ENCODE results near the gene MYL7. TPM values are rescaled to one million over a fixed set of nuclear protein-coding genes. Genes with fewer than 3 reads are reported as not detected.

Gene MYL7
- total and polyA plus RNA-seq, 9 of the 15 experiments (the other 6 are each of a cell fraction or from before 2014, with no cell fraction given), result not detected

DNA sequence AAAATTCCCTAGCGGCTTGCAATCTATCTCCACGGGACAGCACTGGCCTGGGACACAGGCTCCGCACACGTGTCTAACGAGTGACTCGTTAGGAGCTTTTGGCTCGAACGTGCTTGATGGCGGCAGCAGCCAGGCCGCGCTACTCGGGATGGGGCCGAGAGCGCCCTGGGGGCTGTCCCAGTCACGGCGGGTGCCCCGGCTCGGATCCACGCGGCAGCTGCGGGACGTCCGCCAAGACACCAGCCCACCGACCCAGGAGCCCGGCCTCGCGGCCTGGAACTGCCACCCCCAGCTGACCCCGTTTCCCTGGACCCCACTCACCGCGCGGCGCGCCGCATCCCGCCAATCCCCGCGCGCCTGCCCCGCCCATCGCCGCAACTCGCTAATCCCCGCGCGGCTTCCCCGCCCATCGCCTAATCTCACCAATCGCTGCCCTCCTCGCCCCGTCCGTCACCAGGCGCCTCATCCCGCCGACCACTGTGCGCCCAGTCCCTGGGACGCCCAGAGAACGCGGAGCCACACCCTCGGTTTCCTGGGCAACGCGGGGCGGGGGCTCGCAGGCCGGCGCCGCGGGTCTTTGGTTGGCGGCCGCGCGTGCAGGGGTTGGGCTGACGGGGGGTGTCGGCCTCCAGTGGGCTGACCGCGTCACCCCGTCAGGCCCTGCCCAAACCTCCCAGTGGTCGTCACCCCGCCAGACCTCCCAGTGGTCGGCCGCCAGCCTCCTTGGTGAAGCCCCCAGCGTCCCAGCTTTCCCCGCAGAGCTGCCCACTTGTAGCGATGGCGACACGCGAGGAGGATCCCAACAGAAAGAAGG is 17.7 kb downstream of the MYL7 start, which contains the start of gene POLD2 (continued):
- TF ChIP-seq ZNF311 (CRISPR knock-in tag; IDR thresholded peaks at IDR 0.05) (no peak), CHD4 (IDR thresholded peaks at IDR 0.05; ENCODE audit: insufficient read depth, insufficient replicate concordance, low read depth, low read length, poor library complexity, severe bottlenecking) (no peak), PYGO2 (tag; IDR thresholded peaks at IDR 0.05) (no peak), KLF13 (tag; IDR thresholded peaks at IDR 0.05; ENCODE audit: borderline replicate concordance, low read depth) (no peak), ATF1 (CRISPR knock-in tag; IDR thresholded peaks at IDR 0.05) (peak; percentile 56), ATF1 (tag; IDR thresholded peaks at IDR 0.05) (peak; percentile 92), NKRF (IDR thresholded peaks at IDR 0.05; ENCODE audit: borderline replicate concordance) (peak; percentile 89), ILK (tag; IDR thresholded peaks at IDR 0.05; ENCODE audit: borderline replicate concordance, low read depth) (no peak), GTF2E2 (tag; IDR thresholded peaks at IDR 0.05) (no peak), ZNF778 (CRISPR knock-in tag; IDR thresholded peaks at IDR 0.05) (no peak), ZNF699 (CRISPR knock-in tag; IDR thresholded peaks at IDR 0.05; ENCODE audit: insufficient replicate concordance) (no peak), CAMTA2 (CRISPR knock-in tag; conservative IDR thresholded peaks at IDR 0.05) (no peak), BRCA1 (IDR thresholded peaks at IDR 0.05) (no peak), BRCA1 (CRISPR knock-in tag; IDR thresholded peaks at IDR 0.05) (no peak), SREBF2 (CRISPR knock-in tag; IDR thresholded peaks at IDR 0.05) (no peak), ZNF316 (IDR thresholded peaks at IDR 0.05) (no peak), IRF2 (CRISPR knock-in tag; IDR thresholded peaks at IDR 0.05) (no peak), ZFP30 (CRISPR knock-in tag; IDR thresholded peaks at IDR 0.05; ENCODE audit: borderline replicate concordance) (no peak), PTBP1 (IDR thresholded peaks at IDR 0.05; ENCODE audit: low read depth, low read length) (no peak), ZNF253 (CRISPR knock-in tag; conservative IDR thresholded peaks at IDR 0.05) (no peak), FUS (optimal IDR thresholded peaks at IDR 0.05; ENCODE audit: low read depth, low read length) (peak; percentile 52), SMAD4 (CRISPR knock-in tag; conservative IDR thresholded peaks at IDR 0.05) (peak; percentile 52; the same call in 1 of the 2 replicates), GTF2F1 (IDR thresholded peaks at IDR 0.05; ENCODE audit: low read depth, low read length) (no peak)
- TF ChIP-seq, protein P1, sequence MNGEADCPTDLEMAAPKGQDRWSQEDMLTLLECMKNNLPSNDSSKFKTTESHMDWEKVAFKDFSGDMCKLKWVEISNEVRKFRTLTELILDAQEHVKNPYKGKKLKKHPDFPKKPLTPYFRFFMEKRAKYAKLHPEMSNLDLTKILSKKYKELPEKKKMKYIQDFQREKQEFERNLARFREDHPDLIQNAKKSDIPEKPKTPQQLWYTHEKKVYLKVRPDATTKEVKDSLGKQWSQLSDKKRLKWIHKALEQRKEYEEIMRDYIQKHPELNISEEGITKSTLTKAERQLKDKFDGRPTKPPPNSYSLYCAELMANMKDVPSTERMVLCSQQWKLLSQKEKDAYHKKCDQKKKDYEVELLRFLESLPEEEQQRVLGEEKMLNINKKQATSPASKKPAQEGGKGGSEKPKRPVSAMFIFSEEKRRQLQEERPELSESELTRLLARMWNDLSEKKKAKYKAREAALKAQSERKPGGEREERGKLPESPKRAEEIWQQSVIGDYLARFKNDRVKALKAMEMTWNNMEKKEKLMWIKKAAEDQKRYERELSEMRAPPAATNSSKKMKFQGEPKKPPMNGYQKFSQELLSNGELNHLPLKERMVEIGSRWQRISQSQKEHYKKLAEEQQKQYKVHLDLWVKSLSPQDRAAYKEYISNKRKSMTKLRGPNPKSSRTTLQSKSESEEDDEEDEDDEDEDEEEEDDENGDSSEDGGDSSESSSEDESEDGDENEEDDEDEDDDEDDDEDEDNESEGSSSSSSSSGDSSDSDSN (IDR thresholded peaks at IDR 0.05; ENCODE audit: borderline replicate concordance in 1 of 2, low read depth in 2 of 2, low read length in 2 of 2), result no peak
- TF ChIP-seq, protein P2, sequence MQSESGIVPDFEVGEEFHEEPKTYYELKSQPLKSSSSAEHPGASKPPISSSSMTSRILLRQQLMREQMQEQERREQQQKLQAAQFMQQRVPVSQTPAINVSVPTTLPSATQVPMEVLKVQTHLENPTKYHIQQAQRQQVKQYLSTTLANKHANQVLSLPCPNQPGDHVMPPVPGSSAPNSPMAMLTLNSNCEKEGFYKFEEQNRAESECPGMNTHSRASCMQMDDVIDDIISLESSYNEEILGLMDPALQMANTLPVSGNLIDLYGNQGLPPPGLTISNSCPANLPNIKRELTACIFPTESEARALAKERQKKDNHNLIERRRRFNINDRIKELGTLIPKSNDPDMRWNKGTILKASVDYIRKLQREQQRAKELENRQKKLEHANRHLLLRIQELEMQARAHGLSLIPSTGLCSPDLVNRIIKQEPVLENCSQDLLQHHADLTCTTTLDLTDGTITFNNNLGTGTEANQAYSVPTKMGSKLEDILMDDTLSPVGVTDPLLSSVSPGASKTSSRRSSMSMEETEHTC (IDR thresholded peaks at IDR 0.05), result no peak
